SH-SY5Y (cell line): ENCODE measurements around the gene DESI2.

Experiments
- GATA2 ChIP-seq: IDR thresholded peaks from 2 replicates; pipeline ENCODE4 v1.6.1; 2011; ENCODE audit warnings: mild to moderate bottlenecking, low read depth, low read length
- GATA3 ChIP-seq: IDR thresholded peaks from 2 replicates; pipeline ENCODE4 v1.6.1; 2011; ENCODE audit warnings: low read depth, mild to moderate bottlenecking, low read length, moderate library complexity

GRCh38 chr1:244695937-244696336, 43.0 kb downstream of the DESI2 start:
- TF ChIP-seq GATA2 (no peak), GATA3 (no peak)
